Measurements from ENCODE around the gene PROSER2. TPM values are rescaled to one million over a fixed set of nuclear protein-coding genes. Genes with fewer than 3 reads are reported as not detected.
A peak's percentile ranks its signal among the peaks of the same experiment; 100 is the strongest.

The PROSER2 gene
- total and polyA plus RNA-seq, 12 donors: 0.34 to 1.6 (median 0.76) TPM

- no peaks in the 10 kb centered on the region for H3K4me1 ChIP-seq
- no peaks in the 10 kb centered on the region for H3K36me3 ChIP-seq
- no peaks in the 10 kb centered on the region for H3K9me3 ChIP-seq
- H3K4me3 ChIP-seq: peak overlapping the region in 1 of 10 donors; percentile 4
- intact Hi-C loops (cut with DNase I): loop anchor here in 1 of 10 donors (10.0 kb wide), 1 partner anchor 57 kb away; no protein-coding TSS in a partner anchor
- TF ChIP-seq CTCF (IDR thresholded peaks at IDR 0.05): no peak
- DNase-seq (no peak), ATAC-seq (no peak)
- peaks cover 0 to 25% (median 5%) of the 10 kb centered on the region in 7 donors for H3K27me3 ChIP-seq
- 46 to 52% methylated on average over 7 of the region's 7 CpGs for WGBS, 2 donors
- H3K27ac ChIP-seq: no peak overlapping the region
Measured at GRCh38 chr10:11901454-11901832, 78.3 kb downstream of the PROSER2 start.

- Histone ChIP-seq H3K4me1 (no peaks in the 10 kb centered on the region), H3K27ac (no peak overlapping the region), H3K36me3 (no peaks in the 10 kb centered on the region), H3K9me3 (no peaks in the 10 kb centered on the region), H3K27me3 (peaks cover 0 to 25% (median 5%) of the 10 kb centered on the region in 7 donors), H3K4me3 (peak overlapping the region in 2 of 10 donors; percentile 1 to 4)
- WGBS, 2 donors: 36 to 38% methylated on average over 23 of the region's 23 CpGs
- intact Hi-C loops (cut with DNase I): loop anchor here in 1 of 10 donors (10.0 kb wide), 1 partner anchor 57 kb away; no protein-coding TSS in a partner anchor
- DNase-seq: no peak
- ATAC-seq: peak in 6 of 8 donors; percentile 26 to 72 (median 52)
- TF ChIP-seq CTCF (IDR thresholded peaks at IDR 0.05): no peak
Measured at GRCh38 chr10:11901833-11902475, 78.8 kb downstream of the PROSER2 start.

- WGBS, 2 donors: 92 to 94% methylated on average over 7 of the region's 7 CpGs
- intact Hi-C loops (cut with DNase I): loop anchor here in 1 of 10 donors (10.0 kb wide), 1 partner anchor 58 kb away; no protein-coding TSS in a partner anchor
- Histone ChIP-seq H3K27me3 (peaks cover 0 to 25% (median 5%) of the 10 kb centered on the region in 7 donors), H3K36me3 (no peaks in the 10 kb centered on the region), H3K4me1 (no peaks in the 10 kb centered on the region), H3K9me3 (no peaks in the 10 kb centered on the region), H3K27ac (no peak overlapping the region), H3K4me3 (no peak overlapping the region)
- TF ChIP-seq CTCF (IDR thresholded peaks at IDR 0.05): no peak
- ATAC-seq (no peak), DNase-seq (no peak)
Measured at GRCh38 chr10:11902646-11903045, 79.5 kb downstream of the PROSER2 start.

- Histone ChIP-seq H3K27me3 (peaks cover 0 to 11% (median 0%) of the 10 kb centered on the region in 7 donors), H3K9me3 (no peaks in the 10 kb centered on the region), H3K27ac (no peak overlapping the region), H3K4me1 (no peaks in the 10 kb centered on the region), H3K36me3 (no peaks in the 10 kb centered on the region), H3K4me3 (no peak overlapping the region)
- intact Hi-C loops (cut with DNase I): loop anchor here in 1 of 10 donors (10.0 kb wide), 1 partner anchor 62 kb away; no protein-coding TSS in a partner anchor
- DNase-seq: no peak
- 67 to 68% methylated on average over 8 of the region's 8 CpGs for WGBS, 2 donors
- no peak for ATAC-seq
- TF ChIP-seq CTCF (IDR thresholded peaks at IDR 0.05): no peak
Measured at GRCh38 chr10:11906714-11907113, 83.6 kb downstream of the PROSER2 start.

Data from heart right ventricle (tissue), 16 donors.